Measurements from ENCODE around the gene SCP2. TPM values are rescaled to one million over a fixed set of nuclear protein-coding genes. Genes with fewer than 3 reads are reported as not detected.
A peak's percentile ranks its signal among the peaks of the same experiment; 100 is the strongest.

Gene SCP2
- total and polyA plus RNA-seq, 2 of the 4 experiments (the other 2 are of a cell fraction) = 70.4 to 83.1 TPM

- Histone ChIP-seq H3K79me1 (ENCODE audit: low read depth in 1 of 2, low read length in 2 of 2) (peaks cover 4 to 5% of the 10 kb centered on the region in 2 experiments; a peak in 2 of 4 replicates), H2BK15ac (ENCODE audit: low read depth, low read length) (no peak overlapping the region; the same call in 2 of the 3 replicates), H4K8ac (ENCODE audit: low read depth in 2 of 2, low read length in 2 of 2) (peak overlapping the region in 1 of 2 experiments; percentile 83; a peak in 1 of 4 replicates), H3K36me3 (ENCODE audit: control insufficient read depth, insufficient read depth, low read length) (no peaks in the 10 kb centered on the region), H3K9ac (ENCODE audit: low read depth, low read length) (no peak overlapping the region), H2AFZ (replicated peaks; ENCODE audit: low read length, poor library complexity) (no peak overlapping the region), H3K56ac (ENCODE audit: extremely low read depth, insufficient read depth, low read length) (no peak overlapping the region), H2AK9ac (replicated peaks; ENCODE audit: low read depth, low read length, poor library complexity) (no peak overlapping the region), H4K20me1 (ENCODE audit: insufficient read depth, low read length) (no peaks in the 10 kb centered on the region), H3K9me1 (ENCODE audit: insufficient read depth, low read length) (peaks cover 3% of the 10 kb centered on the region), H3K18ac (ENCODE audit: low read depth, low read length) (no peak overlapping the region), H3K9me3 (ENCODE audit: control insufficient read depth, insufficient read depth, low read length) (no peaks in the 10 kb centered on the region), H3K4me2 (ENCODE audit: low read depth, low read length) (no peak overlapping the region), H3K23ac (ENCODE audit: low read depth, low read length) (peak overlapping the region; percentile 59; the same call in 1 of the 2 replicates), H2BK120ac (ENCODE audit: low read depth, low read length) (no peak overlapping the region), H3K4me3 (ENCODE audit: insufficient read depth, low read depth, low read length) (no peak overlapping the region), H3K4me1 (ENCODE audit: control insufficient read depth, insufficient read depth, low read length) (peaks cover 1% of the 10 kb centered on the region; the same call in 1 of the 2 replicates), H3K14ac (replicated peaks; ENCODE audit: low read depth, low read length) (0 out of 2 replicates have a peak overlapping the region, but pooled peaks have one; percentile 1), H4K5ac (ENCODE audit: low read depth, low read length) (no peak overlapping the region), H3K4ac (ENCODE audit: low read depth, low read length) (no peak overlapping the region), H2AK5ac (ENCODE audit: low read depth, low read length) (peak overlapping the region; percentile 33; the same call in 1 of the 2 replicates), H2BK20ac (ENCODE audit: low read depth, low read length) (no peak overlapping the region), H3K27me3 (ENCODE audit: control insufficient read depth, insufficient read depth, low read length) (no peaks in the 10 kb centered on the region), H3K27ac (ENCODE audit: insufficient read depth, low read length) (peak overlapping the region; percentile 54; the same call in 1 of the 2 replicates), H2BK5ac (ENCODE audit: low read depth, low read length, poor library complexity, severe bottlenecking) (no peak overlapping the region), H4K91ac (ENCODE audit: insufficient read depth, low read depth, low read length) (no peak overlapping the region)
- in situ Hi-C loops (cut with MboI; ENCODE audit: low sequenced_read_pairs) = no loop called here
- dilution Hi-C loops (cut with HindIII; ENCODE audit: low sequenced_read_pairs, unreplicated experiment) = no loop called here
- no CpG with 5 or more reads among the region's 1 CpG for WGBS, 2 experiments (ENCODE audit: extremely low coverage in 2 of 2, insufficient read length in 1 of 2)
- ChIA-PET CTCF (interaction anchor here (1.1 to 1.5 kb wide), 2 partner anchors 8 to 12 kb away, joined by 5 read pairs; no protein-coding TSS in a partner anchor), POLR2A (ENCODE audit: unreplicated experiment) (no interaction called here)
- no TSS peak for BruUV-seq (replicated peaks)
- DNase-seq = no peak
- intact Hi-C loops (cut with micrococcal nuclease) = no loop called here
- TF ChIP-seq RCOR1 (IDR thresholded peaks at IDR 0.05; ENCODE audit: insufficient replicate concordance, low read length) (no peak), FOS (IDR thresholded peaks at IDR 0.05; ENCODE audit: low read depth, low read length) (no peak), CTCF (conservative IDR thresholded peaks at IDR 0.05; ENCODE audit: low read depth, low read length) (no peak), ELK1 (IDR thresholded peaks at IDR 0.05; ENCODE audit: borderline replicate concordance, low read depth, low read length) (no peak), RFX5 (IDR thresholded peaks at IDR 0.05; ENCODE audit: low read depth, low read length) (no peak), NFE2L2 (IDR thresholded peaks at IDR 0.05; ENCODE audit: low read depth, low read length) (no peak)
- no peak for ATAC-seq (ENCODE audit: low read depth)
Measured at GRCh38 chr1:52917581-52917980, 9.5 kb upstream of the SCP2 start.
